GM12875 (cell line): Measurements from ENCODE around the gene SEMA6A.

Experiments
- H3K4me3 ChIP-seq: one replicate; pipeline ENCODE4 v1.5.1; 2011; ENCODE audit warnings: low read depth, low read length, control low read depth
- CTCF ChIP-seq: IDR thresholded peaks from 2 replicates; pipeline ENCODE4 v1.5.1; 2011; ENCODE audit warnings: low read depth, mild to moderate bottlenecking, control low read depth, inconsistent platforms, low read length, moderate library complexity, borderline replicate concordance; ENCODE audit not compliant: insufficient read depth

SEMA6A gene

GRCh38 chr5:116571568-116572349 lies 2.9 kb downstream of the SEMA6A start:
- TF ChIP-seq CTCF: no peak
- no peak overlapping the region for H3K4me3 ChIP-seq

GRCh38 chr5:116569999-116570398 lies 4.6 kb downstream of the SEMA6A start:
- no peak overlapping the region for H3K4me3 ChIP-seq
- TF ChIP-seq CTCF: no peak

- H3K4me3 ChIP-seq: no peak overlapping the region
- TF ChIP-seq CTCF: no peak
Observed at GRCh38 chr5:116567106-116567505, 7.5 kb downstream of the SEMA6A start.

- H3K4me3 ChIP-seq: no peak overlapping the region
- TF ChIP-seq CTCF: no peak
Observed at GRCh38 chr5:116566251-116566650, 8.4 kb downstream of the SEMA6A start.

- H3K4me3 ChIP-seq: no peak overlapping the region
- TF ChIP-seq CTCF: no peak
Observed at GRCh38 chr5:116564756-116565490, 9.7 kb downstream of the SEMA6A start.

GRCh38 chr5:116564312-116564711 lies 10.3 kb downstream of the SEMA6A start:
- H3K4me3 ChIP-seq: no peak overlapping the region
- no peak for TF ChIP-seq CTCF
